Head of caudate nucleus (tissue), 42 donors: ENCODE measurements around the gene EFTUD2.

ENCODE experiments used
- DNase-seq, 42 donors: peaks; one replicate each; pipeline versions ENCODE4 v3.0.0 to v3.0.0-alpha.2; 2020 to 2021; ENCODE audit warnings: mixed read lengths in 7 of 42
- intact Hi-C: fragments of 100-400 bp; cut with DNase I; formaldehyde crosslinking; loops from one replicate; pipeline ENCODE4 v1.15.0; 2022

Gene EFTUD2

DNA sequence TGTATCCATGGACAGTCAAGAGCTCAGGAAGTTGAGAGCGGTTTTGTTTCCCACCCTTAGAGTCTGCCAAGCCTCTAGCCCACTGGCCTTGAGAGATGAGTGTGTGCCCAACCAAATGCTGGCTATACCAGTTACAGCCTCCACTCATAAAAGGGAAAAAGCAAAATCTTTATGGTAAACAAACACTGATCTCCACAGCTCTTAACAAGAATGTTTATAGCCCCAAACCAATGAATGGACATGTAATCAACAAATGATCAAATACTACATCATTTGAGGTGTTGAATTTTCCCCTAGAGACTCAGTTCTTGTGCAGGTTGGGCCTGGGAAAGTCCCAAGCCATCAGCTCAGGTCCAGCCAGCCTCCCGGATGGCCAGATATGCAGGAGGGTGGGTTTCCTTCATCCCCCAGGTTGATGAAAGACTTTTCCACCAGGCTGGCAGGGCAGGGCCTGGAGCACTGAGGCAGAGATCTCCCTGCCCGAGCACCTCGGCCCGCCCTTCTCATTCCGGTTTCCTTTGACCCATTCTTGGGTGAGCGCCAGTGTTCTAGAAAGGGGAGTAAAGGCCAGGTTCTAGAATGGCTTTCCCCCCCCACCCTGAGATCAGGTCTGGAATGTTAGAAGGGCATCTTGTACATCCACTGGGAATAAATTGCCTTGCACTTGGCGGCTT is 3.9 kb upstream of the EFTUD2 start:
- intact Hi-C loops: no loop called here
- peak in 4 of 42 donors; percentile 29 to 48 (median 32) for DNase-seq

DNA sequence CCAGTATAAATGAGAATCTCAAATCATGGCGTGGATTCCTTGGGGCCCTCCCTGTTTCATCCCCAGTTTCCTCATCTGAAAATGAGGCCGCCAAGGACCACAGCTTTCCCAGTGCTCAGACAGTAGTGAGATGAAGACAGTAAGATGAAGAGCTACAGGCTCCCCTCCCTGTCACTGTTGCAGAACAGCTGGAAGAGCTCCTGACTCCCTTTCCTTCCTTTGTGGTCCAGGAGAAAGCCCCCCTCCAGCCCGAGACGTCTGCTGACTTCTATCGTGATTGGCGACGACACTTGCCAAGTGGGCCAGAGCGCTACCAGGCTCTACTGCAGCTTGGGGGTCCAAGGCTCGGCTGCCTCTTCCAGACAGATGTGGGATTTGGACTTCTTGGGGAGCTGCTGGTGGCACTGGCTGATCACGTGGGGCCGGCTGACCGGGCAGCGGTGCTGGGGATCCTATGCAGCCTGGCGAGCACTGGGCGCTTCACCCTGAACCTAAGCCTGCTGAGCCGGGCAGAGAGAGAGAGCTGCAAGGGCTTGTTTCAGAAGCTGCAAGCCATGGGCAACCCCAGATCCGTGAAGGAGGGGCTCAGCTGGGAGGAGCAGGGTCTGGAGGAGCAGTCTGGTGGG is 3.0 kb upstream of the EFTUD2 start:
- intact Hi-C loops: no loop called here
- peak in 3 of 42 donors; percentile 16 to 31 (median 19) for DNase-seq

DNA sequence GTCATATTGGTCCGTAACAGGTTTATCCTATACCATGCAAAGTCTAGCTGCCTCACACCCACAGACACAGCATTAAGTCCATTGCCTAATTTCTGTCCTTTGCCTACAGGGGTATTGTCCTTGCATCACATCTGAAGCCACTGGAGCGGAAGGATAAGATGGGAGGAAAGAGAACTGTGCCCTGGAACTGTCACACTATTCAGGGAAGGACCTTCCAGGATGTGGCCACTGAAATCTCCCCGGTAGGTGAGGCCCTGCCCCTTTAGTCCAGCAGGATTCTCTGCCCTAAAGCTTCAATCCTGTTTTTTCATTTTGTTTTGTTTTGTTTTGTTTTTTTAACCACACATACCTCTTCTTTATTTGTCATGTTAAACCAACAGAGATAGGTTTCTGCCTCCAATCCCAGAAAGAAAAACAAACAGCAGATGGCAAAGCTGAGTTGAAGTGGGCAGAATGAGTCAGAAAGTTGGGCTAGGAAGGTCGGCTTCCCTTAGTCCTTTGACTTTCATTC is 2.2 kb upstream of the EFTUD2 start:
- intact Hi-C loops: no loop called here
- DNase-seq: no peak

DNA sequence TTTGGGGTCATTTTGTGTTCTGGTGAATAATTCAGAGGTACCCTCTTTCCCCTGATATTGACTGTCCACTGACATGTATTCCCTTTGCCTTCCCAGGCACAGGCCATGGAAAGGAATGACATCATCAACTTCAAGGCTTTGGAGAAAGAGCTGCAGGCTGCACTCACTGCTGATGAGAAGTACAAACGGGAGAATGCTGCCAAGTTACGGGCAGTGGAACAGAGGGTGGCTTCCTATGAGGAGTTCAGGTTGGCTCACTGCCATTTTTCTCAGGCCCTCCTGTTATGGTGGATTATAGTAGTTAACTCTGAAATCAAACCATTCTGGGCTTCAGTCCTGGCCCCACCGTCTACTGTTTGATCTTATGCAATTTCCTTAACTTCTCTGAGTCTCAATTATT is 1.6 kb upstream of the EFTUD2 start:
- intact Hi-C loops: no loop called here
- peak in 4 of 42 donors; percentile 31 to 65 (median 48) for DNase-seq

DNA sequence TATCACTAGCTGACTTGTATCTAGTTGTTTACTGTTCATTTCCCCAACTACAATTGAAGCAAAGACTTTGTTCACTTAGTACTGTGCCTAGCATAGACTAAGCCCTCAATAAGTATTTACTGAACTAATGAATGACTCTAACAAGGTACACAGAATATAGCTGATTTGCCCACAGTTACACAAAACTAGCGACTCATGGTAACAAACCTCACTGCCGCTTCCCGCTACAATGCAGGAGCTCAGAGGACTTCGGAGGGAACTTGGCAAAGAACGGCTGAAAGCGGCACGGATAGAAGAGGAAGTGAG is 524 bp downstream of the EFTUD2 start:
- intact Hi-C loops: no loop called here

DNA sequence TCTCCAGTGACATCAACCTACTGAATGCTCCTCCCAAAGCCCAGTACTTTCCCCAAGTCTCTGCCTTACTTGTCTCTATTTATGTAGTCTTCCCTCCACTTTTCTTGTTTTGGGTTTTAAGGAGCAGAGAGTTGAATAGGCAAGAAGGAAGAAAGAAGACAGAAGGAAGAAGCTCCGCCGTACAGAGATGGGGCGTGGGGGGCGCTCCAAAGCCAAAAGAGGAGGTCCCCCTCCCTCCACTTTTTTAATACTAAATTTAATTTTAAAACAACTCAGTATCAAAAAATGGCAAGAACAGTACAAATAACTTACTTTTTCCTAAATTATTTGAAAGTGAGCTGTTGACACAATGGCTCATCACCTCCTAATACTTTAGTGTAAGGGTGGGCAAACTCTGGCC is 4.6 kb downstream of the EFTUD2 start:
- intact Hi-C loops: no loop called here
- DNase-seq: no peak

More for the DNA sequence above, 524 bp downstream of the EFTUD2 start:
- DNase-seq: peak in 2 of 42 donors; percentile 22 to 36

DNA sequence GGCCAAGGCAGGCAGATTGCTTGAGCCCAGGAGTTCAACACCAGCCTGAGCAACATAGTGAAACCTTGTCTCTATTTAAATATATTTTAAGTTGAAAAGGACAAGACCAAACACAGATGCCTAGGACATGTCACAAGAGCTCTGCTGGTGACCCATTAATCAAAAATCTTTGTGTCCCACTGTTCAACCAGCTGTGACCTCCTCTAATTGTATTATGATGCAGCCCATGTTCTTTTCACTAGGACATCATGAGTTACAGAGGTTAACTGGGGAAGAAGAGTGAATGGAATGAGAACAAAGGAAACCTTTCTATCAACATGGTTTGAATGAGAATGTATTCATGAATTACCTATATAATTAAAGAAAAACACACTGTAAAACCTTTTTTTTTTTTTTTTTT is 7.0 kb downstream of the EFTUD2 start:
- DNase-seq: no peak
- intact Hi-C loops: no loop called here

DNA sequence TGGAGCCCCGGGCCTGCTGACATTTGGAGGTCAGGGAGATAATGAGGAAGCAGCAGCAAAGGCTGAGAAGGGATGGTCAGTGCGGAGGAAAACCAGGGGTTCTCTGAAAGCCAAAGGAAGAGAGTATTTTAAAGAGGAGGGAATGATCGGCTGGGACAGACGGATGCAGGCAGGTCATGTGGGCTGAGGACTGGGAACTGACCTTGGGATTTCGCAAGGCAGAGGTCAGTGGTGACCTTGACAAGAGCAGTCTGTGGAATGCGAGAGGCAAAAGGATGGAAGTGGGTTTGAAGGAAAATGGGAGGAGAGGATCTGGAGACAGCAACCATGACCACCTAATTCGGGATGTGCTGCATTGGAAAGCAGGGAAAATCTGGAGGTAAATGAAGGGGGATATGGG is 10.2 kb downstream of the EFTUD2 start:
- intact Hi-C loops: no loop called here
- DNase-seq: no peak

DNA sequence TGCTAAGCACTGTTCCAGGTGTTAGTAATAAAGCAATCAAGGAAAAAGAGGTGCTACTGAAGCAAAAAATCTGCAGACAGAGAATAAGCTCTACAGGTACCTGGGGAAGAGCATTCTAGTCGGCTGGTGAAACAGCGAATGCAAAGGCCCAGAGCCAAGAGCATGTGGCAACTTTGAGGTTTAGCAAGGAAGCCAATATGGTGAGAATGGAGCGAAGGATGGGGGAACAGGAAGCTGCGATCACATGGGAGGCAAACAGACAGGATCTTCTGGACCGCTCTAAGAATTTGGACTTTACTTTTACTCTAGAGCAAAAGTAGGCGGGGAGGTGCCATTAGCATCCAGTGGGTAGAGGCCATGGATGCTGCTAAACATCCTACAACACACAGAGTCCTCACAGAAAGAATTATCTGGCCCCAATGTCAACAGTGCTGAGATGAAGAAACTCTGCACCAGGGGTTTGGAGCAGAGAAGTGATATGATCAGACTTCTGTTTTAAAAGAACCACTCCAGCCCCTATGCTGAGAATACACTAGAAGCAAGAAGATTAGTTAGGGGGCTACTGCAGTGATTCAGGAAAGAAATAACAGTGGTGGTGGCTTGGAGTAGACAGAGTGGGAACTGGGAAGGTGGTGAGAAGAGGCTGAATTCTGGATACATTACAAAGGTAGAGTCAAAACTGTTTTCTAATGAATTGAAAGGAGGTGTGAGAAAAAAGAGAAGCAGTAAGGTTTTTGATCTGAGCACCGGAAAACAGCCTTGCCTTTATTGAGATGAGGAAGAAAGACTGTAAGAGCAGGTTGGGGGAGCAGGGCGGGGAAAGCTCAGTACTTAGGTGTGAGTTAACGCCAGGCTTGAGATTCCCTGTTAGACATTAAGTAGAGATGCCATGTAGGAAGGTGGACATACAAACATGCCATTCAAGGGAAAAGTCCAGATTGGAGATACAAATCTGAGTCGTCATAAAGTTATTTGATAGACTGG is 11.0 kb downstream of the EFTUD2 start:
- intact Hi-C loops: no loop called here
- DNase-seq: no peak

DNA sequence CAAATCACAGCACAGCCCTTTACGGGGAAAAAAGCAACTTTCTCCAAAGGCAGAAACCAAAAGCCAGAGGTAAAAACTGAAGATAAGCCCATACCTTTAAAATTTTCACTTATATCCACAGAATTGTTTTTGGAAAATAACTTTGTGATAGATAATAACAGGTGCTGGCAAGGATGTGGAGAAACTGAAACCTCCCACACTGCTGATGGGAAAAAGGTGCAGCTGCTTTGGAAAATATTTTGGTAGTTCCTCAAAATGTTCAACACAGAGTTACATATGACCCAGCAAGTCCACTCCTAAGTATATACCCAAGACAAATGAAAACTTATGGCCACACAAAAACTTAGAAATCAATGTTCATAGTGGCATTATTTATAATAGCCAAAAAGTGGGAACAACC is 12.2 kb downstream of the EFTUD2 start:
- DNase-seq: no peak
- intact Hi-C loops: no loop called here

DNA sequence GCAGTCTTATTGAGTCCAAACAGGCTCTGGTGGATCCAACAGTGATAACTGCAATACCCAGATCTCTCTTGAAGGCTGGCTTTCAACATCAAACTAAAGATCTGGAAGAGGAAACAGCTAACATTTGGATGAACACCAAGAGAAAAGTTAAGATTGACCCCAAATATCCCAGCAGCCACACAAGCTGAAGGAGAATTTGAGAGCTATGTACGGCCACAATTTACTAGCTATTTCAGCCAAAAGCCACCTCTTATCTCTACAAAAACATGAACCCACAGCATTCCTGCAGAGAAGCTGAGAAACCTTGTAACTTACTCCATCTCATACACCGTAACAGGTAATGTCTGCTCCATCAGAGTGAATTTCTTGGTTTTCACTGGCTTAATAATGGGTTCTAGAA is 14.3 kb downstream of the EFTUD2 start:
- intact Hi-C loops: no loop called here
- no peak for DNase-seq

DNA sequence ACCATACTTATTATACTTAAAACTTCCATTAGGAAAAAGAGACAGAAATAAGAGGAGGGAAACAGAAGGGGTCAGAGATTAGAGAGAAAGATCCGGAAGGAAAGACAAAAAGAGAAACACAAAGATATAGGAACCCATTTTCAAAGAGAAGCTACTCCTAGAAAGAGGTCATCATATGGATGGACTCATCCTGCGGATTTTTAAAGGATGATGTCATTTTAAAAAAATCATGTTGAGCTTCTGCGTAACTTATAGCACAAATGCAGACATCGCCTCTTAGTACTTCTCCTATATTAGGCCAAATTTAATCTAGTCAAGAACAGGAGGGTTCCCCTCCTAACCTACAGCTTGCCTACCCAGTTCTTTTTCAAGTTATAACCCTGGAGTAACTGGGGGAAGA is 18.1 kb downstream of the EFTUD2 start:
- intact Hi-C loops: no loop called here
- no peak for DNase-seq

DNA sequence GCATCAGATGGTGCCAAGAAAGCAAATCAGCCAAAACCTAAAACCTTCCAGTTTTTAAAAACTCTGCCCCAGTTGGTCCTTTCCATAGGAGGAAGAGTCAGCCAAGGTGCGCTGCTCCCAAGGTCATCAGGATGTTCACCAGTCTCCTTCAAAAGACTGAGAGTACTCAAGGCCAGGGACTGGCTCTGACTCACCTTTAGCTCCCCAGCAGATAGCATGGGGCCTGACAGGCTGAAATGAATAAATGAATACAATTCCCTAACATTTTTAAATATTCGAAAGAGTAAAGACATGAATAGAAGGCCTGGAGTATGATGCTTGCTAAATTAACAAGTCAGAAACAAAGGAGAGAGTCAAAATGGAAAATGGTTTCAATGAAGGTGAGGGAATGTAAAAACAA is 19.2 kb downstream of the EFTUD2 start:
- no peak for DNase-seq
- intact Hi-C loops: no loop called here

DNA sequence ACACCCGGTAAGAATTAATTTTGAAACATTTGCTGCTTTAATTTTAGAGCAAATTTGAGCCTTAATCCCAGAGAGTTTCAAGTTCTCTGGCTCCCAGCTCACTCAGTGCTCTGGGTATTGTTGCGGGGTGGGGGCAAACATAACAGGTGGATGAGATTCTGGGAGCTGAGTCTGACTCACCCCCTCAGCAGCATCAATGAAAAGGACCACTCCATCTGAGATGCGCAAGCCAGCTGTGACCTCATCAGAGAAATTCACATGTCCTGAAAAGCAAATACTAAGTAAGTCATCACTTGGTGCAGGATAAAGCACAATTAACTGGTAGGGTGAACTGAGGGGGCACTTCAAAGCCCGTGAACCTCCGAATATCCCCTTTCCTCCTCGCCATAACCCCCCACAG is 19.9 kb downstream of the EFTUD2 start:
- intact Hi-C loops: no loop called here
- DNase-seq: no peak

DNA sequence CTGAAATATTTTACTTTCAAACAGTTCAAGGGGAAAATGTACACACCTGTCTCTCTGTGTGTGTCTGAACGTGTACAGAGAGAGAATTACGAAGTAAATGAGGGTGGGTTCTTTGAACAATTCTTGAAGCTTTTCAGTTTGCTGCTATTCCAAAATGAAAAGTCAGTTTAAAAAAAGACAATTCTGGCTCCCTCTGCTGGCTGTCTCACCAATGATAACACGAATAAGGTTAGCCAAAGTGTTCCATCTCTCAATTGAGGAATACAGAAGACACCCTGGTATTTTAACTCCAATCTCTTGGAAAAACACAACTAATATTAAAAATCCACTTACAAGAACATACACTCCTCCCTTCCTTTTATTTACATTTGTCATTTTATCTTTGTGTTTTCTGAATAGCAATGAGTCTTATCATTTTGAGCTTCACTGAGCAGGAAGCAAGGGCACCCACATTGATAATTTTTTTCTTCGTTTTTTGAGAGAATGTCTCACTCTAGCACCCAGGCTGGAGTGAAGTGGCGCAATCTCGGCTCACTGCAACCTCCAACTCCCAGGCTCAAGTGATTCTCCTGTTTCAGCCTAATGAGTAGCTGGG is 20.5 kb downstream of the EFTUD2 start:
- DNase-seq: peak in 23 of 42 donors; percentile 17 to 76 (median 45)
- intact Hi-C loops: no loop called here

DNA sequence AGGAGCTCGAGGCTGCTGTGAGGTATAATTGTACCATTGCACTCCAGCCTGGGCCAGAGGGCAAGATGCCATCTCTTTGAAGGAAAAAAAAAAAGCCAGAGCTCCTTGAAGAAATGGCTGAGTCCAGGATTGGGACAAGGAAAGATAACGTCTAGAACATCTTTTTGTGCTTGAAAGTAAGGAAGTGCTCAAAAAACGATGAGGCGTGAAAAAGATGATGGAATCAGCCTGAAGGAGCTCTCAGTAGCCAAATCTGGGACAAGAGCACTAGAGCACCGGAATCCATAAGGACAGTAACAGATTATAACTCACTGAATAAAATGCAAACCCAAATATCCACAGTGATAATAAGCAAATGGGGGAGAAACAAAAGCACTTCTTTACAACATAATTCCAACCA is 22.1 kb downstream of the EFTUD2 start:
- intact Hi-C loops: no loop called here

DNA sequence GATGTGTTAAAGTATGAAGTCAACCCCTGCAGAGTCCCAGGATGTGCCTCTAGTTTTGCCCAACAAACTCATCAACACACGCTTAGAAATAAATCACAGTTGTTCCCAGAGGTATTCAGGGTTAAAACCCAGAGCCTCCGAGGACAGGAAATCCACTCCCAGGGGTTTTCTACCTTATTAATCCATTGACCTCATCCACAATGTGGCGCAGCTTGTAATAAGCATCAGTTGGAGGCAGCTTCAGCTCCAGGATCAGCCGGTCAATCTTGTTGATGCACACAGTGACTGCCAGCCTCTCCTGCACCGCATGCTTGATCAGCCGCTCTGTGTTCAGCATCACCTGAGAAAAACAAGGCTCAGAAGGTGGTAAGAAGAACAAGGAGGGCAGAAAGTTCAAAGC is 23.5 kb downstream of the EFTUD2 start:
- DNase-seq: no peak
- intact Hi-C loops: no loop called here

More for the DNA sequence above, 22.1 kb downstream of the EFTUD2 start:
- DNase-seq: no peak

DNA sequence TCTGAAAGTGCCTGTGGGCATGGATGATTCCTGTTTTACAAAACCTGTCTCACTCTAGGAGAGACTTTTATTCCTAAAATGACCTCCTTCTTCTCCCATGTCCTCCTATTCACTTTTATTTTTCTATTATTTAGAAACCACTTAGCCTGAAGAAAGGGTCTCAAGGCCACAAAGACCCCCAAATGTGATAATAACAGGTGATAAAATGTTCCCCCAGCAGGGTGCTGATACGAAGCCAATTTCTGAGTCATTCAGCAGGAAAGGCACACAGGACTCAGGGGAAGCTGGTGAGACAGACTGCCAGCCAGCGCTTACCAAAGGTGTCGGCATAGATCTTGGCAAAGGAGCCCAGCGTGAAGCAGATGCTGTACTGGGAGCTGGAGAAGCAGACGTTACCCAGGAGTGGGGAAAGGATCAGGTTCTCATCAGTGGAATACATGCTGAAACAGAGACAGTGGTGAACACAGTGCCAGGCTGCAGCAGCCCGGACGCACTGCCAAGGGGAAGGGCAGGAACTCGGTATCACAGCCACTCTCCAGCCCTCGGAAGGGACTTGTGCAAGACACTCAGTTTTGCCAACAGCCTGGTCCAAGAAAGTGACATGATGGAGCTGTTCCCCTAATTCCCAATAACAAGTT is 27.0 kb downstream of the EFTUD2 start:
- peak in 7 of 42 donors; percentile 4 to 54 (median 16) for DNase-seq
- intact Hi-C loops: no loop called here

DNA sequence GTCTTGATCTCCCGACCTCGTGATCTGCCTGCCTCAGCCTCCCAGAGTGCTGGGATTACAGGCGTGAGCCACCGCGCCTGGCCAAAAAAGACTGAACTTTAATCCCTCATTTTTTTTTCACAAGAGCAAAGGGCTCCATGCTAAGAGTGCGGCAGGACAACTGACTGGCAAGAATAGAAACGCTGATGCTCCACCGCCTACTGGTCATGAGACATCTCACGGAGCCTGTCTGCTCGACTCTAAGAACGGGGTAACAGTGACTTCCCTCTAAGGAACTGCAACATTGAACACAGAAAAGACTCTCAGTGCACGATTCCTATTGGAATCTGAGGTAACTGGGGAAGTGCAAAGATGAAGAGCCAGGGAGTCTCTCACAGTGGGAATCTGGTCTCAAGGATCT is 27.7 kb downstream of the EFTUD2 start:
- no peak for DNase-seq
- intact Hi-C loops: no loop called here
